DOHH2 (cell line): ENCODE measurements around the gene COL26A1.

ENCODE experiments used
- EZH2phosphoT487 ChIP-seq: fragments of 200-600 bp; sonication (generic); IDR thresholded peaks from 2 replicates; pipeline ENCODE4 v1.6.1; 2017; ENCODE audit warnings: borderline replicate concordance, mild to moderate bottlenecking, antibody characterized with exemption, low read length, moderate library complexity, mixed read lengths
- TF ChIP-seq, protein P1 (sequence below): fragments of 200-600 bp; sonication (generic); IDR thresholded peaks from one replicate; pipeline ENCODE4 v1.5.1; 2014; ENCODE audit warnings: antibody characterized with exemption, mild to moderate bottlenecking, low read depth, low read length; ENCODE audit not compliant: poor library complexity, severe bottlenecking

DNA sequence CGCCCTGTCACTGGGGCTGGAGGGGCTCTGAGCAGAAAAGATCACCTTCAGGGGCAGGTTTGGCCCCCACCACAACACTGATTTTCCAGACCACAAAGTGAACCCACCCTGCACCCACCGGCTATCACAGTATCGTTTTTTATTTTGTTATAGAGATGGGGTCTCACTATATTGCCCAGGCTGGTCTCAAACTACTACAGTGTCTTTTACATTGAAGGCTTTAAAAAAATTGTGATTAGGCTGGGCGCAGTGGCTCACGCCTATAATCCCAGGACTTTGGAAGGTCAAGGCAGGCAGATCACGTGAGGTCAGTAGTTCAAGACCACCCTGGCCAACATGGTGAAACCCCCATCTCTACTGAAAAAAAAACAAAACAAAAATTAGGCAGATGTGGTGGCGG is 125.1 kb downstream of the COL26A1 start:
- TF ChIP-seq, protein P1, sequence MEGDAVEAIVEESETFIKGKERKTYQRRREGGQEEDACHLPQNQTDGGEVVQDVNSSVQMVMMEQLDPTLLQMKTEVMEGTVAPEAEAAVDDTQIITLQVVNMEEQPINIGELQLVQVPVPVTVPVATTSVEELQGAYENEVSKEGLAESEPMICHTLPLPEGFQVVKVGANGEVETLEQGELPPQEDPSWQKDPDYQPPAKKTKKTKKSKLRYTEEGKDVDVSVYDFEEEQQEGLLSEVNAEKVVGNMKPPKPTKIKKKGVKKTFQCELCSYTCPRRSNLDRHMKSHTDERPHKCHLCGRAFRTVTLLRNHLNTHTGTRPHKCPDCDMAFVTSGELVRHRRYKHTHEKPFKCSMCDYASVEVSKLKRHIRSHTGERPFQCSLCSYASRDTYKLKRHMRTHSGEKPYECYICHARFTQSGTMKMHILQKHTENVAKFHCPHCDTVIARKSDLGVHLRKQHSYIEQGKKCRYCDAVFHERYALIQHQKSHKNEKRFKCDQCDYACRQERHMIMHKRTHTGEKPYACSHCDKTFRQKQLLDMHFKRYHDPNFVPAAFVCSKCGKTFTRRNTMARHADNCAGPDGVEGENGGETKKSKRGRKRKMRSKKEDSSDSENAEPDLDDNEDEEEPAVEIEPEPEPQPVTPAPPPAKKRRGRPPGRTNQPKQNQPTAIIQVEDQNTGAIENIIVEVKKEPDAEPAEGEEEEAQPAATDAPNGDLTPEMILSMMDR = no peak
- TF ChIP-seq EZH2phosphoT487 = no peak
